Measurements from ENCODE around the gene UBTF.

DNA sequence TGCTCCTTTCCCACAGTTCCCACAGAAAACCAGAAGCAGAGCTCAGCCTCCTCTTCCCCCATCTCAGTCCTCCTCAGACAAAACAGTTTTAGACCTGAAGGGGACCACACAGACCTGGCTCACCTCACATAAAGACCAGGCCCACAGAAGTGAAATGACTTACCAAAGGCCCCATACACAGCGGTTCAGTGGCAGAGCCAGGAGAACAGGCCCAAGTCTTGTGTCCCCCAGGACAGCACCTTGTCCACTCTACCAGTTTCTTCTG is 5.3 kb downstream of the UBTF start:
- TF ChIP-seq, protein P1, sequence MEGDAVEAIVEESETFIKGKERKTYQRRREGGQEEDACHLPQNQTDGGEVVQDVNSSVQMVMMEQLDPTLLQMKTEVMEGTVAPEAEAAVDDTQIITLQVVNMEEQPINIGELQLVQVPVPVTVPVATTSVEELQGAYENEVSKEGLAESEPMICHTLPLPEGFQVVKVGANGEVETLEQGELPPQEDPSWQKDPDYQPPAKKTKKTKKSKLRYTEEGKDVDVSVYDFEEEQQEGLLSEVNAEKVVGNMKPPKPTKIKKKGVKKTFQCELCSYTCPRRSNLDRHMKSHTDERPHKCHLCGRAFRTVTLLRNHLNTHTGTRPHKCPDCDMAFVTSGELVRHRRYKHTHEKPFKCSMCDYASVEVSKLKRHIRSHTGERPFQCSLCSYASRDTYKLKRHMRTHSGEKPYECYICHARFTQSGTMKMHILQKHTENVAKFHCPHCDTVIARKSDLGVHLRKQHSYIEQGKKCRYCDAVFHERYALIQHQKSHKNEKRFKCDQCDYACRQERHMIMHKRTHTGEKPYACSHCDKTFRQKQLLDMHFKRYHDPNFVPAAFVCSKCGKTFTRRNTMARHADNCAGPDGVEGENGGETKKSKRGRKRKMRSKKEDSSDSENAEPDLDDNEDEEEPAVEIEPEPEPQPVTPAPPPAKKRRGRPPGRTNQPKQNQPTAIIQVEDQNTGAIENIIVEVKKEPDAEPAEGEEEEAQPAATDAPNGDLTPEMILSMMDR (IDR thresholded peaks at IDR 0.05; ENCODE audit: extremely low read depth in 1 of 2, insufficient read depth in 1 of 2, low read depth in 1 of 2, low read length in 2 of 2): no peak
- TF ChIP-seq EZH2 (IDR thresholded peaks at IDR 0.05; ENCODE audit: borderline replicate concordance, low read depth, low read length, severe bottlenecking) (no peak), JUN (IDR thresholded peaks at IDR 0.05; ENCODE audit: borderline replicate concordance, insufficient read depth, insufficient read length, low read depth) (no peak), POLR2A (IDR thresholded peaks at IDR 0.05; ENCODE audit: low read depth, low read length) (no peak), POLR2AphosphoS5 (IDR thresholded peaks at IDR 0.05; ENCODE audit: insufficient read depth, low read depth, low read length) (no peak)
- TF ChIP-seq, protein P2, sequence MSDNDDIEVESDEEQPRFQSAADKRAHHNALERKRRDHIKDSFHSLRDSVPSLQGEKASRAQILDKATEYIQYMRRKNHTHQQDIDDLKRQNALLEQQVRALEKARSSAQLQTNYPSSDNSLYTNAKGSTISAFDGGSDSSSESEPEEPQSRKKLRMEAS (IDR thresholded peaks at IDR 0.05; ENCODE audit: insufficient read depth, insufficient read length): no peak
